Measurements from ENCODE around the gene LRRC46.

The LRRC46 gene

GRCh38 chr17:47807421-47807820 lies 24.0 kb upstream of the LRRC46 start:
- intact Hi-C loops (cut with DNase I): loop anchor here (10.0 kb wide), 1 partner anchor 113 kb away; the partner anchor contains the start of gene TBKBP1
- DNase-seq: peak in 2 of 42 donors; percentile 15 to 18

DNA sequence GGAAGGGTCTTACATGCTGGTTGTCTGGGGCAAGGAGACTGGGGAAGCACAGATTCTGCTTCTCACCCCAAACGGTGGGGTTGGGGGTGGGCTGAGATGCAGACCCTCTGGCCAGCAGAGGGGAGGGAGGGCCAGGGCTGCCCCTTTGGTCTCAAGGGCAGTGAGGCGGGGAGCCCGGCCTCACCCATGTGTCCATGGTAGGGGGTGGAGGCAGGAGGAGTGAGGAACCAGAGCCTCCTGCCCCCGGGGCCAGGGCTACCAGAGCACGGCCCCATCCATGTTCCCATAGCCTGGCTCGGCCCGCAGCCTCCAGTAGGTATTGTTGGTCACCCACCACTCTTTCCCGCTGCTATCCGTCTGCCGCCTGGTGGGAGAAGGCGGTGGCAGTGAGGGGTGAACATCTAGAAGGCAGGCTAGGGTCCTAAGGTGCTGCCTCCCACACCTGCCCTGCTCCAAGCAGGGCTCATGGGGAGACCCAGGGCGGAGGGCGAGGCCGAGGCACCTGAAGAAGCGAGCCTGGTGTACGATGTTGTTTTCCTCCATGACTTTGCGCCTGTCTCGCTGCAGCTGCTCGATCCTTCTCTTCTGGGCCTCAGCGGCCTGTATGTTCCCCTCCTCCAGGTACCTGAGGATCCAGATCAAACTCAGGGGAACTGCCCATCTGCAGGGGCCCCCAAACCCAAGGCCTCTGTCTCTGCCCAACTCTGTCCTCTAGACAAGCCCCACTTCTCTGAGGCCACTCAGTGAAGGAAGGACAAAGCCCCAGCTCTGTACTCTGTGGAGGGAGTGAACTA lies 23.2 kb upstream of the LRRC46 start:
- intact Hi-C loops (cut with DNase I): loop anchor here (10.0 kb wide), 1 partner anchor 113 kb away; the partner anchor contains the start of gene TBKBP1
- peak in 2 of 42 donors; percentile 15 to 23 for DNase-seq

- DNase-seq: peak in 3 of 42 donors; percentile 6 to 36 (median 22)
- intact Hi-C loops (cut with DNase I): loop anchor here (10.0 kb wide), 1 partner anchor 114 kb away; the partner anchor contains the start of gene TBKBP1
Measured at GRCh38 chr17:47808830-47809480, 22.5 kb upstream of the LRRC46 start.

- intact Hi-C loops (cut with DNase I): no loop called here
- DNase-seq: peak in 1 of 42 donors; percentile 5
Measured at GRCh38 chr17:47810200-47810821, 21.2 kb upstream of the LRRC46 start.

- peak in 2 of 42 donors; percentile 8 for DNase-seq
- intact Hi-C loops (cut with DNase I): no loop called here
Measured at GRCh38 chr17:47810901-47811635, 20.4 kb upstream of the LRRC46 start.

- intact Hi-C loops (cut with DNase I): no loop called here
- peak in 1 of 42 donors; percentile 2 for DNase-seq
Measured at GRCh38 chr17:47811709-47812108, 19.8 kb upstream of the LRRC46 start.

GRCh38 chr17:47812146-47812920 lies 19.1 kb upstream of the LRRC46 start:
- peak in 3 of 42 donors; percentile 3 to 18 (median 5) for DNase-seq
- intact Hi-C loops (cut with DNase I): no loop called here

- peak in 1 of 42 donors; percentile 1 for DNase-seq
- intact Hi-C loops (cut with DNase I): no loop called here
Measured at GRCh38 chr17:47813077-47813476, 18.4 kb upstream of the LRRC46 start.

GRCh38 chr17:47813512-47814031 lies 17.9 kb upstream of the LRRC46 start:
- intact Hi-C loops (cut with DNase I): no loop called here
- DNase-seq: peak in 1 of 42 donors; percentile 10

DNA sequence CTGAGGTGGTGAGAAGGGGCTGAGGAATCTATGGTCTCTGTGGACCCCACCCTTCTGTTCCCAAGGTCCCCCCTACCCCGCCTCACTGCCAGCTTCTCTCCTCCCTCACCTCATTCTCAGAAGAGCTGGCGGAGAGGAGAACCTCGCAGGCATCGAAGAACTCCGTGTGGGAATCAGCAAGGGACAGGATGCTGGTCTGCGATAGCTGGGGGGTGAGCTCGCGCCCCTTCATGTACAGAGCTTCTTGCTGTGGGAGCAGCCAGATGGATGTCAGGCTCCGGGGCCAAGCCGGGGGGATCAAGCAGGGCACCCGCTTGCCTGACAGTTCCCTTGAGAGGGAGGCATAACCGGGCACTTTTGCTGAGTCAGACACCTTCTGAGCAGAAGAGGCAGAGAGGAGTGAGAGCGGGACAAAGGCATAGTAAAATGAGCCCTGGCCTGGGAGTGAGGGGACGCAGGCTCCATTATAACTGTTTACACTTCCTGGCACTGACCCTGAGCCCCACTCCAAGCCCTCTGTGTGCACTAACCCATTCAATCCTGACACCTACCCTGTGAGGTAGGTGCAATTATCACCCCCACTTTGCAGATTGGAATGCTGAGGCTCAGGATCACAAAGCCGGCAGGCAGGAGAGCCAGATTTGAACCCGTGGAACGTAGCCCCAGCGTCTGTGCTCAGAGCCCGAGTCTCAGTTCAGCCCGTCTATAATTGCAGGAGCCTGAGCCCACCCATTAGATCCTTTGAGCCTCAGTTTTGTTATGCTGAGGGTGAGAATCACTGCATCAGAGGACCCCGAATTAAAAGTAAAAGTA lies 16.2 kb upstream of the LRRC46 start:
- intact Hi-C loops (cut with DNase I): no loop called here
- DNase-seq: no peak

GRCh38 chr17:47816111-47816735 lies 15.2 kb upstream of the LRRC46 start:
- DNase-seq: peak in 1 of 42 donors; percentile 9
- intact Hi-C loops (cut with DNase I): no loop called here

DNA sequence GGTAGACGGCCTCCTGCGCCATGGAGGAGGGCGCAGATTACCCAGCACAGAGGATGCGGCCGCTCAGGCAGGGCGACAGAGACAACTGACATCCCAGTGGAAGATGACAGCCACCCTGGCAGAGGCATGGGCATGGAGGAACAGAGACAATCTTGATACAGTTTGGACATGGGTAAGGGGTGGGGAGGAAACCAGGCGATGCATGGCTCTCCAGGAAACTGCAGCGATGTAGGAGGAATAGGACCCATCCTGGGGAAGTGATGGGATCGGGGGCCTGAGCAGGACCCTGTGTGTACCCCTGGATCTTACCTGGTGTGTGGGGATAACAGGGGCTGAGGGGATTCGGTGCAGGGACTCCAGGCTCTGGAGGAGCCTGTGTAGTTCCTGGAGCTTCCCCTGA lies 14.5 kb upstream of the LRRC46 start:
- no peak for DNase-seq
- intact Hi-C loops (cut with DNase I): no loop called here

DNA sequence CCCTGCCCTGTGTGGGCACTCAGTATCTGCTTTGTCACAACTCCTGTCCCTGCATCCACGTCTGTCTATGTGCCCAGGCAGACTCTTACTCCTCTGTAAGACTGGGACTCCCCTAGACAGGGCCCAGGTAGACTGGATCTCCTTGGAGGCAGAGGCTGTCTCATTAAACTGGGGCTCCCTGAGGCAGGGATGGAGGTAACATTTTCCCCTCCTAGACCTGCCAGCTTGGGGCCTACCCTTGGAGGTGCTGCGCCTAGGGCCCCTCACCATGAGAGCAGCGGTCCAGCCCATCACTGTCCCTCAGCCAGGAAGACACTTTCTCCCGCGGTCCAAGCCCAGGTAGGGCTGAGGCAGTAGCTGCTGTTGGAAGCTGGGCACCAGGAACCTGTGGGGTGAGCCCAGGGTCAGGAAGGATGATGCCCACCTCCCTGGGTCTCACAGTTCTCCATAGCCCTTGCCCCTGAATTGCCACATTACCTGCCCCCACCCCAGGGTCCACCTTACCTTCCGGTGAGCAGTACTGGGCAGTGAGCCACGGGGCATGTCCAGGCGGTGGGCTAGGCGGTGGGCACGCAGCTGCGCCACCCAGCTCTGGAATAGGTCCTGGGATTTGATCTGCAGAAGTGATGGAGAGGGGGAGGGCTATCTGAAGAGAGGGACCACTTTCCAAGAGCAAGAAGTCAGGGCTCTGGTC lies 13.3 kb upstream of the LRRC46 start:
- DNase-seq: no peak
- intact Hi-C loops (cut with DNase I): no loop called here

DNA sequence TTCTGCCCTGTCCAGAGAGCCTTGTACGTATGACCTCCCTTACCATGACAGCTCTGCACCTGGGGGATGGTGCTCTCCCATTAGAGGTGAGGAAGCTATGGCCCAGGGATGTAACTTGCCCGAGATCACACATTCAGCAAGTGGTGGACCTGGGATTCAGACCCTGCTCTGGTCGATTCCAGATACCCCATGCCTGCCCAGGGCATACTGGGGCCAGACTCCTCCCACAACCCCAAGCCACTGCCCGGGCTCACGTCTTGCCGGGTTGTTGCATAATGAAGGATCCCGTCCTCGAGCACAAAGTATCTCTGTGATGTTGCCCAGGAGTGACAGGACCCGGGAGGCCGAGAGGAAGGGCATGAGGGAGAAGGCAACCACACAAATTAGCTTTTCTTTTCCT lies 12.0 kb upstream of the LRRC46 start:
- no peak for DNase-seq
- intact Hi-C loops (cut with DNase I): no loop called here

GRCh38 chr17:47820033-47820789 lies 11.3 kb upstream of the LRRC46 start:
- intact Hi-C loops (cut with DNase I): no loop called here
- no peak for DNase-seq

GRCh38 chr17:47821031-47821423 lies 10.4 kb upstream of the LRRC46 start:
- no peak for DNase-seq
- intact Hi-C loops (cut with DNase I): no loop called here
